GM12864 (cell line): ENCODE results near the gene RTN4RL1.
"Not testable (repeated sequence)": the region's sequence is repeated elsewhere in the genome, so short reads cannot be mapped to it uniquely, and the experiment has no call there.

Experiments used
- DNase-seq: peaks from one replicate; pipeline ENCODE4 v3.0.0-alpha.2; 2011; ENCODE audit warnings: low read depth
- H3K4me3 ChIP-seq: 2 replicates; pipeline ENCODE4 v1.5.1; 2011; ENCODE audit warnings: mild to moderate bottlenecking, low read depth, low read length, control low read depth
- CTCF ChIP-seq: IDR thresholded peaks from 2 replicates; pipeline ENCODE4 v1.5.1; 2011; ENCODE audit warnings: low read depth, mild to moderate bottlenecking, moderate library complexity, low read length, control low read depth, inconsistent platforms; ENCODE audit errors: missing control alignments

RTN4RL1 gene

GRCh38 chr17:1992541-1992940 lies 32.6 kb downstream of the RTN4RL1 start:
- no peak for DNase-seq
- no peak for TF ChIP-seq CTCF
- no peak overlapping the region for H3K4me3 ChIP-seq

- TF ChIP-seq CTCF = no peak
- DNase-seq = no peak
- H3K4me3 ChIP-seq = no peak overlapping the region
These were observed 36.0 kb downstream of the RTN4RL1 start for GRCh38 chr17:1989135-1989534.

GRCh38 chr17:1986783-1987451 lies 38.2 kb downstream of the RTN4RL1 start:
- no peak for TF ChIP-seq CTCF
- no peak overlapping the region for H3K4me3 ChIP-seq
- DNase-seq = no peak

GRCh38 chr17:1985686-1986085 lies 39.4 kb downstream of the RTN4RL1 start:
- no peak for TF ChIP-seq CTCF
- H3K4me3 ChIP-seq = no peak overlapping the region
- no peak for DNase-seq

GRCh38 chr17:1985093-1985492 lies 40.0 kb downstream of the RTN4RL1 start:
- H3K4me3 ChIP-seq = no peak overlapping the region
- TF ChIP-seq CTCF = no peak
- DNase-seq = no peak

GRCh38 chr17:1982793-1983366 lies 42.3 kb downstream of the RTN4RL1 start:
- DNase-seq, H3K4me3 ChIP-seq: not testable (repeated sequence)

- no peak overlapping the region for H3K4me3 ChIP-seq
- no peak for TF ChIP-seq CTCF
- no peak for DNase-seq
These were observed 44.4 kb downstream of the RTN4RL1 start for GRCh38 chr17:1980665-1981250.
